GM18870 (cell line): ENCODE measurements around the gene SUN1.
"Not testable (repeated sequence)": the region's sequence is repeated elsewhere in the genome, so short reads cannot be mapped to it uniquely, and the experiment has no call there.

ENCODE experiments used
- ATAC-seq: cut with Tn5 transposase; IDR thresholded peaks from one replicate; pipeline ENCODE4 v1.9.1; 2021; ENCODE audit warnings: moderate library complexity; ENCODE audit not compliant: unreplicated experiment

Gene SUN1

DNA sequence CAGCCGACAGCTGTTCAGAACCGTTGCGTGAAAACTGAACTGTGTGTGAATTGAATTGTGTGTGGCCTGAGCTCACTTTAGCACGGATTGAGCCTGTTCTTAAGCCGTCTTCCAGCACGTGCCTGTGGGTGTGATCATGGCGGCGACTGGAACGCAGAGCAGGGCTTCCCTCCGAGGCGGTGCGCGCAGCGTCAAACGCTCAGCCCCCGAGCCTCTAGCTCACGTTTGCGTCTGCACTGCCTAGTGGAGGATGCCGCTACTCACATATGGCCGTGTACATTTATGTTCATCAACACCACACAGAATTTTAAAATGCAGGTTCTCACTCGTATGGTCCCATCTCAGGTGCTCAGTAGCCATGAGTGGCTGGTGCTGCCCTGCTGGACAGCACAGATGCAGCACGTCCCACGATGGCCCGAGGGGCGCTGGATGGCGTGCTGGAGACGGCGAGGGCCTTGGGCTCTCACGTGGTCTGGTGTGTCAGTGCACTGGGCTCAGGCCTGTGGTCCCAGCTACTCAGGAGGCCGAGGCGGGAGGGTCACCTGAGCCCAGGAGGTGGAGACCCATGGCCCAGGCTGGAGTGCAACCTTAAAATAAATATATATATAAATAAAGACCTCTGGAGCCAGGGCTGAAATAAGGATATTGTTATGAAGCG, 22.0 kb downstream of the SUN1 start:
- no peak for ATAC-seq

DNA sequence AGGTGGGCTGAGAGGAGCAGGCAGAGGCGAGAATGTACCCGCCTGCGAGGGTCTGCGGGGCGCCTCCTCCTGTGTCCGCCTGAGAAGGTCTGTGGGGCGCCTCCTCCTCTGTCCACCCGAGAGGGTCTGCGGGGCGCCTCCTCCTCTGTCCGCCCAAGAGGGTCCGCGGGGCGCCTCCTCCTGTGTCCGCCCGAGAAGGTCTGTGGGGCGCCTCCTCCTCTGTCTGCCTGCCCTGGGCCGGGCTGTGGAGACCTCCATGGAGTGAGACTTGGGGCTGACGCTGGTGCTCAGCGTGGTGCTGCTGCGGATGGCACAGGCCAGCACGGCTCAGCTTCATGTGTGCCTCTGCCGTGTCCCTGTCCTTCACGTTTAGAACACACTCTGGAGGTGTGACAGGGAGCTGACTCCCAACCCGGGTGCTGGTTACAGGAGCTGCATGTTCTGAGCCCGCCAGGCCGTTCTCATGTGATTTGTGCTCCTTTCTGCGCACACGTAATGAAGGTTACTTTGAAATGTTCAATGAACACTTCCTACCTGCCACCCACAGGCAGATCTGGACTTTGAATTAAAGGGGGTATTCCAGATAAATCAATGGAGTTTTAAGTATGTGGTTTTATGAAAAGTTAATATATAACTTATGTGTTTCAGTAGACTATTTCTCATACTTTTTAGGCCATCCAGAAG, 23.6 kb downstream of the SUN1 start:
- ATAC-seq, result no peak

DNA sequence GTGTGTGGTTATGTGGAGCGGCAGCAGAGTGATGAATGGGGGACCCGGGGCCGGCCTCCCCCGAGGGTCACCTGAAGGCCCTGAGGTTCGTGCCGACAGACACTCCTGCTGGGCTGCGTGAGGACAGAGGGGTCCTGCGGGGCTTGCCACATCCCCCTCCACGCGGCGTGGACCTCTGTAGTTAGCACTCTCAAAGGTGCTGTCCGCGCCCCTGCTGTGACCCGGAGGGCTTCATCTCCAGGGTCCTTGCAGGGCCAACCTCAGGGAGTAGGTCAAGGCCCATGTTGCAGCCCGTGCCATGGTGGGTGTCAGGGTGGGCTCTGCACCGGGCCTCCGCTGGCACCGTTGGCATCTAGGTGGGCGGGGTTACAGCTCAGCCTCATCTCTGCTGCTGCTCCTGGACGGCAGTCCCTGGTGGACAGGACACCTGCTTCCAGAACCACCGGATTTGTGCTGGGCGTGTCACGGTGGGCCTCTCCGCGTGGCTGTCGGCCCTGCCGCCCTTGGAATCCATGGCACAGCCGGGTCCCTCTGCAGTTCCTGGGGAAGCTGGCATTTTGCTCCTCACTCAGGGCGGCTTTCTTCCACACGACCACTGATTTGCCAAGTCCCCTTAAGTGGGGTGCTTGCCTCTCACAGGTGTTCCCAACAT, 24.3 kb downstream of the SUN1 start:
- ATAC-seq, result no peak

DNA sequence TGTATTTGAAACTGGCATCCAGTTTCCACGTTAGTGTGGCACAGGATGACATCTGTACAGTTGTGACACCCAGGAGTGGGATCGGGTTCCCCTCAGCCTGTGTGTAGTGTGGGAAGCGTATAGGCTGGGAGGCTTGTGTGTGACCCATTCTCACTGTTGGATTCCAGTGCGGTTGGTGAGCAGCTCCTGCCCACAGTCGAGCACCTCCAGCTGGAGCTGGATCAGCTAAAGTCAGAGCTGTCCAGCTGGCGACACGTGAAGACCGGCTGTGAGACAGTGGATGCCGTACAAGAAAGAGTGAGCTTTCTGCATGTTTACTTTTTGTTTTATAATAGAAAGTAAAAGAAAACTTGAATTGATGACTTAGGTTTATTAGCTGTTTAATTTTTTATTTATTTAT, 25.4 kb downstream of the SUN1 start:
- no peak for ATAC-seq

DNA sequence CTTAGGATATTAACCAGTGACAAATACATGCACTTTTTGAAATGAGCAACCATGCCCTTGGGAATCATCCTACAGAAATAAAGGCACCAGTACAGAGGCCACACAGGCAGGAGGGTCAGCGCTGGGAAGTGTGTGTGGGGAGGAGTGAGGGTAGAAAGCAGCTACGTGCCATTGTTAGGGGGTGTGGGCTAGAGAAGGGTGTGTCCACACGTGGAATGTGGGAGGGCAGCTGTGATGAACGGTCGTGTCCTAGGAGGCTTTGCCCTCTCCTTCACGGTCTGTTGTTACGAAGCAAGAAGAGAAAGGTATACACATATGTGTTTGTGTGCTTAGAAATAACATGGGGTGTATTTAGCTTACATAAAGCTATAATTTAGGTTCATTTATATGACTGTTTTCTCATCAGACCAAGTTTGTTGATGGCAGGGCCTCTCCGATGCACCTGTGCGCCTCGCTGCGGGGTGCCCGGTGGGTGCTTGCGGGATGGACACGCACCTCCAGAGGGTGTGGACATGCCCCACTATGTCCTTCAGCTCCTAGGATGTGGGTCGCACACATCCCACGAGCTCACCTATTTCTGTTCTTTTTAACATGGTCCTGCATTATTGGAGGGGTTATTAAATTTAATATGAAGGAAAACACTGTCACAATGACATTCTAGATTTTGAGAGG, 27.2 kb downstream of the SUN1 start:
- ATAC-seq, result no peak

DNA sequence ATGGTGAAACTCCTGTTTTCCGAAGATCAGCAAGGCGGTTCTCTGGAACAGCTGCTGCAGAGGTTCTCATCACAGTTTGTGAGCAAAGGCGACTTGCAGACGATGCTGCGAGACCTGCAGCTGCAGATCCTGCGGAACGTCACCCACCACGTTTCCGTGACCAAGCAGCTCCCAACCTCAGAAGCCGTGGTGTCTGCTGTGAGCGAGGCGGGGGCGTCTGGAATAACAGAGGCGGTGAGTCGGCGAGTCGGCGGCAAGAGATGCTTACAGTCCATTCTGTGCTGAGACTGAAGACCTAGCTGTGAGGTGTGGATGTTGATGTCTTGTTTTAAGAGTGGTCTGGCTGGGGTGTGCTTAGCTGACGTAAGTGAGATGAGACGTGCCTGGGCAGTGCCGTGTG, 27.9 kb downstream of the SUN1 start:
- ATAC-seq, result no peak

DNA sequence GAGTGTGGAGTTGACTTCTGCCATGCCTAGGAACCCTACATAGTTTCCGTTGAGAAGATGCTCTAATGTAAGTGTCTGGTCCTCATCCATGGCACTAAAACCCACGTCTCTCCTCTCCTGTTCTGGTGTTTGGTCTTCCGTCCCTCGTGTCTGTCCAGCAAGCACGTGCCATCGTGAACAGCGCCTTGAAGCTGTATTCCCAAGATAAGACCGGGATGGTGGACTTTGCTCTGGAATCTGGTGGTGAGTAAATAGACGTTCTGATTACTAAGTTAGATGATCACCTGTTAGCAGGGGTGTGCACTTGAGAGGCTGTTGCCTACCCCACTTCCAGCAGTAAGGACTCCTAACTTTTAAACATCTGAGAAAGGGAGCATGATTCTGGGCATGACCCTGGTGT, 28.9 kb downstream of the SUN1 start:
- ATAC-seq, result no peak

DNA sequence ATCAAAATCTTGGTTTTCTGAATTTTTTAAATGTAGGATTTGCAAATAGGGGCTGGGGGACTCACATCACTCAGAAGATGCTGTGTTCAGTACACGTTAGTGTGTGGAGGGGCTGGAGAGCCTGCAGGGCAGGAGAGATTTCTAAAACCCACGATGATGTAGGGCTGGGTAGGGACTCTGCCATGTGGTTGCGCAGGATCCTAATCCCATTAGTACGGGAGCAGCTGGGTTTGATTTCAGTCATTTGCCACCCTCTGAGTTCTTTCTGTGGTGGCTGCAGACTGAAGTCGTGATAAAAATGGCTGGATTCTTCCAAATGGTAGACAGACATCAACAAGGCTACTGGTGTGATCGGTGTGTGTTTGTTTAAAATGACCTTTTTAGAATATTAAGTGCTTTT, 29.9 kb downstream of the SUN1 start:
- no peak for ATAC-seq

DNA sequence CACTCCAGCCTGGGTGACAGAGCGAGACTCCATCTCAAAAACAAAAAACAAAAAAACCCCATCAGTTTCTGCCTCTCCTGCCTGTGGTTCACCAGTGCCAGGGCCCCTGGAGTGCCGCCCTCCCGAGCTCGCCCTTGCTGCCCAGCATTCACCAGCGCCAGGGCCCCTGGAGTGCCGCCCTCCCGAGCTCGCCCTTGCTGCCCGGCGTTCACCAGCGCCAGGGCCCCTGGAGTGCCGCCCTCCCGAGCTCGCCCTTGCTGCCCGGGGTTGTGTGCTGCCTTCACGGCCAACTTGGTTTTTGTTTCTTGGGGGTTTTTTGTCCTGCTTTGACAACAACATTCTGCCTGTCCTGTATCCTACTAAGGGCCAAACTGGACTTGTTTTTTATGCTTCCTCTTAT, 30.8 kb downstream of the SUN1 start:
- ATAC-seq, result no peak

DNA sequence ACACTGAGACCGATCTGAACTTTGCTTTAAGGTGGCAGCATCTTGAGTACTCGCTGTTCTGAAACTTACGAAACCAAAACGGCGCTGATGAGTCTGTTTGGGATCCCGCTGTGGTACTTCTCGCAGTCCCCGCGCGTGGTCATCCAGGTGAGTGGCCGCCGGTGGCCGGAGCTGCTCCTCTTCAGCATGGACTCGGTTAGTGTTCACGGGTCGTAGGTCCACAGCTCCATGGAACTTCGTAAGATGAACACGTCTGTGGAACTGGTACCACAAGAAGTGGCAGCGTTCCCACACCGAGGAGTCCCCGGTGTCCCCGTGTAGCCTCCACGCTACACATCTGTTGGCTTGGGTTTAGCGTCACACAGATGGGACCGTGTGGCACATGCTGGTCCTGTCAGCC, 33.6 kb downstream of the SUN1 start:
- no peak for ATAC-seq

DNA sequence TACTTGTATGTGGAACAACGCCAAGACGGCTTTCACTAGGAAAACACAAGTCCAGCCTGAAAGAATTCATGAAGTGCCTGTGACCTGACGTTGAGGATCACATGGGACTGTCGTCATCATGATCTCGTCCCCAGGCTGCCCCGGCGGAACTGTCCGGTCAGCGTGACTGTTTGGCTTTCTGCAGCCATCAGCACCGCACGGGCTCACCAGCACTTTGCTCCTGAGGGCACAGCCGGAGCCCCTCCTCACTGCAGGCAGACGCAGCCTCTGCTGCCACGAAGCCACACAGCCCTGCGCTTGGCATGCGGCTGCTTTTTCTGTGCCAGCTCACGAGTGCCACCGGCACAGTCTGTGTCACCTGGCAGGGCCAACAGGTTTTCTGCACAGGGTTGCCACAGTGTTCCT, 34.7 kb downstream of the SUN1 start:
- ATAC-seq, result no peak

DNA sequence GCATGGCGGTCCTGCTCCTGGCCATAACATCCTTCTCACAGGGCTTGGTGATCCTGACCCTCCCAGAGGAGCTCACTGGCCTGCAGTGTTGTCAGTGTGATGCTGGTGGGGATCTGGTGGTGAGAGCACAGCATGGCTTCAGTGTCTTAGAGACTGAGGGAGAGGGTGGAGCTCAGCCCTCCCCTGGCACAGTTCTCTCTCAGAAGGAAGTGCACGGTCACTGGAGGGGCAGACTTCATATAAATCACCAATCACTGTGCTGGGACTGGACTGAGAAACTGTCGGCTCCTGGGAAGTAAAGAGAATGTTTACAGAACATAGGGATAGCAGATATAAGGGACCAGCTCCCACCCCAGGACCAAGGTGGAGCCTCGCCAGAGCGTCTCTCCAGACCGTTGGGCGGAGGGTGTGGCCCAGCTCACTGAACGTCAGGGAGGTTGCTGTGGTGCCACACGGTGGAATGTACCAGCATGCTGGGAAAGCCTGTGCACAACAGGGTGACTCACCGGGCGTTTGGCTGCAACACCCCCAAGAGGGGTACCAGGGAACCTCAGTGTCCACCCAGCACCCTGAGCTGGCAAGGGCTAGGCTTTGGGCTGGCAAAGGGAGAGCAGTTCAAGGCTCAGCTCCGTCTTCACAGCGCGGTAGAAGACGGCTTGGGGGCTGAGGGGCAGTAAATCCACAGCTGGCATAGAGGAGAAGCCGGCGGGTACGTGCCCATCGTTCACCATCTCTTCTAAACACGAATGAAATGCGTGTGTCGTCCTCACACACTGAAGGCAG, 35.3 kb downstream of the SUN1 start:
- no peak for ATAC-seq

DNA sequence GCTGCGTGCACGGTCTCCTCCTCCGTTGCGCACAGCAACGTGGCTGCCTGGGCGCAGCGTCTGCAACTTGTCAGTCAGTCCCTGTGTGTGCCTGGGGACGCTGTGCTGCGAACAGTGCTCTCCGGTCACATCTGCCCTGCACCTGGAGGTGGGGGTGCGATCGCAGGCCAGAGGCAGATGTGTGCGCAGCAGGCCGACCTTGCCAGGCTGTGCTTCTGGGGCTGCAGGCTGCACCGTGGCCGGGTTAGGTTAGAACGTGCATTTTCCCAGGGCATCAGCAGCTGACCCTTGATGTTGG, 35.9 kb downstream of the SUN1 start:
- no peak for ATAC-seq

DNA sequence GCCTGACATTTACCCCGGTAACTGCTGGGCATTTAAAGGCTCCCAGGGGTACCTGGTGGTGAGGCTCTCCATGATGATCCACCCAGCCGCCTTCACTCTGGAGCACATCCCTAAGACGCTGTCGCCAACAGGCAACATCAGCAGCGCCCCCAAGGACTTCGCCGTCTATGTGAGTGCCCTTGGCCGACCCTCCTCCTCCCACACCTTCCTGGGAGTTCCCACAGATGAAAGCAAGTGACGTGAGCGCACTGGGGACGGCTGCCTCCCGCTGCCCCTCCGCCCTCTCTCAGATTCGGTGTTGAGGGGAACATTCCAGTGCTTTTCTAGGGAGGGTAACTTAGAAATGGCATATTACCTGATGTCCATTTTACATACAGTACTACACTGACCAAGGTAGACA, 37.1 kb downstream of the SUN1 start:
- no peak for ATAC-seq

DNA sequence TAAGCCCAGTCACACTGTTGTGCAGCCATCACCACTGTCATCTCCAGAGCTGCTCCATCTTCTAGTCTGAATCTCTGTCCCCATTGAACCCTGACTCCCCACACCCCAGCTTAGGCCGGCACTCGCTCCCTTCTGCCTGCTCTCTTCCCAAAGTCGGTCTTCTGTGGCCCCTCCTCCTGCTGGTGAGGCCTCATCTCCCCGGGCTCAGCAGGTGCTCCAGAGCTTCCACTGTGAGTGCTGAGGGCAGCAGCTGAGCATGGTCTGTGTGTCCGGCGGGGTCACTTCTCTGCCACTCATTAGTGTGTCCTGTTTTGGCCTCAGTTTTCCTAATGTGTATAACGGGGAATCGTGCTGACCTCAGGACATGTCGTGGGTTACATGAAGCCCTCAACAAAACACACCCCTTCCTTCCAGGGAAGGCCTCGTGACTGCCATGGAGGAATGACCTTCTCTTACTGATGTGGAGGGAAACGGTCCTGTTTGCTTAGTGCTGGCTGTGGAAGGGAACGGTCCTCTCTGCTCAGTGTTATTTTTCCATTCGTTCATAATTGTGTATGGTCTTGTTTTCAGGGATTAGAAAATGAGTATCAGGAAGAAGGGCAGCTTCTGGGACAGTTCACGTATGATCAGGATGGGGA, 39.7 kb downstream of the SUN1 start:
- no peak for ATAC-seq

DNA sequence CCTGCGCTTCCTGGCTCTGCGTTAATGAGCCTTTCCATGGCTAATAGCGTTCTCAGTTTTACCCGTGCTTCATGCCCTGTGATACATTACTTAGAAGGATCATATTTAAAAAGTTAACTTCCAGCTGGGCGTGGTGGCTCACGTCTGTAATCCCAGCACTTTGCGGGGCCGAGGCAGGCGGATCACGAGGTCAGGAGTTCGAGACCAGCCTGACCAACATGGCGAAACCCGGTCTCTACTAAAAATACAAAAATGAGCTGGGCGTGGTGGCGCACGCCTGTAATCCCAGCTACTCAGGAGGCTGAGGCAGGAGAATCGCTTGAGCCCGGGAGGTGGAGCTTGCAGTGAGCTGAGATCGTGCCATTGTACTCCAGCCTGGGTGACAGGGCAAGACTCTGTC, 40.4 kb downstream of the SUN1 start:
- not testable (repeated sequence) for ATAC-seq

DNA sequence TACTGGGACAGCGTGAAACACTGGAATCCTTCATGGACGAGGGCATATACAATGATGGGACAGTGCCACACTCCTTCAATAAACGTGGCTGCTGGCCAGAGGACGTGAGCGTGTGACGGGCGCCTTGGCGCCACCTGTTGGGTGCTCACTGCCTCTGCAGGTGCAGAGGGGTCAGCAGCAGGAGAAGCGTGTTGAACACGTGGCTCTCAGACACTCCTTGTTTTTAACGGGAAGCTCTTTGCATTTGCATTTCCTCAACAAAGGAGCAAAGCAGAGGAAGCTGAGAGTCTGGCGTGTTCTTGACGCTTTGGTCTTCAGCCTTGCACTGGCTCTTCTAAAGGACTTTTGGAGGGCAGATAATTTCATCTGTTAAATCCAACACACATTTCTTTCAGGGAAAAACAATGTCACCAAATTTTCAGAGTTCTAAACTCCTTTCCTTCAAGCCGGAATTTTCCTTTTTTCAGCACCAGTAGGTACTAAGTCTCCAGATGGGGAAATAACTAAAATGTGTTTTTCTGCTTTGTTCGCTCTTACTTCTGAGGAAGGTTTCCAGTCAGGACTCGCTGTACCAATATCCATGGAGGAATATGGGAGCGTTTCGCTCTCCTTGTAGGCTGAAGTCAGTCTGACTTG, 41.2 kb downstream of the SUN1 start:
- ATAC-seq, result no peak

DNA sequence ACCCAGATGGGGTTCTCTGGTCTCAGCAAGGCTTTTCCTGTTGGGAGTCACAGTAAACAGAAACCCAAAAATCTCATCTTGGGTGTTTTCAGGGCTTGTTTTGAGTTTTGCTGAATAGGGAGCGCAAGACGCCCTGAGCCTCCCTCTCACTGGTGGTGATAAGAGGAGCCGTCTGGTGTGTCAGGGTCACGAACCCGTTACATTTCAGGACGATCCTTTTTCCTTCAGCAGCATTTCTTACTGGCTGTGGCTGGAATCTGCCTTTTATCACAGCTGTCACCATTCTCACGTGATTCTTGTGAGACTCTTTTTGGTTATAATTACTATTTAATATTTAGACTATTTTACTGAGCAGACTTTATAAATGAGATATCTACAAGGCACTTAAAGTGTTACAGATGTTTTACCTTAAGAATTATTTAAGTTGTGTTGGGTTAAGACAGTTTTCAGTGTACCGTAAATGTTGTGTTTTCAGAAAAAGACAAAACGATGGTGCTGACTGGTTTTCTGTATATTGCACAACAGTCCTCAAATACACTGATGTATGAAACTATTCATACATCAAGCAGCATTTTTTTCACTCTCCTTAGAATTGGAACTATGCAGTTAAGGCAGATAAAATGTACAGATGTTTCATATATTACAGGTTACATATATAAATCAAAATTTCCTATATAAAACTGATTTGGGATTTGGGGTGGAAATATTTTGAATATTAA, 41.9 kb downstream of the SUN1 start:
- no peak for ATAC-seq

DNA sequence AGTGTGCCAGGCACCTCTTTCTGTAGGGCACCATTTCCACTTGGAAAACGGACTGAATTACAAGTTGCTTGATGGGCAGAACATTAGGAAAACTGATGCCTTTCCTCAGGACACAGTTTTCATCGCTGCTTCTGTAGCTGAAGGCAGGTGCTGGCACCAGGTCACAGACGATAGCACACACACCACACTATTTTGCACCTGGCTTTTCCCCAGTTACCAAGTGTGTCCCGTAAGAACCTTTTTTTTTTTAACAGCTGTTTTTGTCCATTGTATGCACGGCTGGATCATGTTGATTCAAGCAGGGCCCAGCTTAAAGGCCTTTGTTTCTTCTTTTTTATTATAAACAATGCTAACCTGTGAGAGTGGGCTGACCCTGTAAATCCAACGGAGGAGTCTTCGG, 42.8 kb downstream of the SUN1 start:
- no peak for ATAC-seq
